A549 (cell line): ENCODE data around the gene TPH1. TPM values are rescaled to one million over a fixed set of nuclear protein-coding genes. Genes with fewer than 3 reads are reported as not detected.
A peak's percentile ranks its signal among the peaks of the same experiment; 100 is the strongest.

Source experiments
- ATAC-seq, 2 experiments: fragments of 200-7000 bp in 1 of 2; fragments of >200 bp in 1 of 2; cut with Nextera tagmentation in 1 of 2; cut with Tn5 transposase in 1 of 2; 3 replicates each; pipeline versions ENCODE4 v1.8.0 to v1.9.1; 2018 to 2020; ENCODE audit warnings: mild to moderate bottlenecking in 1 of 2, moderate library complexity in 1 of 2
- CTCF ChIA-PET: fragments of 300-600 bp; sonication (Branson Sonifier 250); formaldehyde crosslinking; extraction: SDS; loops from one replicate; lab custom pipeline; 2021; ENCODE audit warnings: antibody characterized with exemption, inconsistent platforms; lab: Yijun Ruan, JAX
- POLR2A ChIA-PET: fragments of 350-600 bp; formaldehyde crosslinking; extraction: SDS; loops from one replicate; lab custom pipeline; 2021; ENCODE audit warnings: antibody characterized with exemption, inconsistent platforms; lab: Yijun Ruan, JAX
- DNase-seq, 2 experiments: peaks; one replicate each; pipeline versions ENCODE4 v3.0.0 to v3.0.0-alpha.2; 2011 to 2016; ENCODE audit warnings: low read depth in 1 of 2, low spot score in 1 of 2
- FAIRE-seq: peaks from 2 replicates; lab custom pipeline; 2011; peaks lifted over from hg19 to GRCh38; lab: Jason Lieb, UNC
- H3K27ac ChIP-seq, 2 experiments: fragments of >200 bp; sonication (Bioruptor Twin); formaldehyde crosslinking; 3 replicates each; pipeline ENCODE4 v1.5.1; 2016 to 2017
- H3K4me1 ChIP-seq: fragments of >200 bp; sonication (Bioruptor Twin); formaldehyde crosslinking; 3 replicates; pipeline ENCODE4 v1.6.1; 2016
- H3K4me2 ChIP-seq: fragments of >200 bp; sonication (Bioruptor Twin); formaldehyde crosslinking; 3 replicates; pipeline ENCODE4 v1.6.1; 2016
- H3K4me3 ChIP-seq: fragments of >200 bp; sonication (Bioruptor Twin); formaldehyde crosslinking; 3 replicates; pipeline ENCODE4 v1.5.1; 2016
- H3K9me3 ChIP-seq: fragments of >200 bp; sonication (Bioruptor Twin); formaldehyde crosslinking; 3 replicates; pipeline ENCODE4 v1.6.1; 2016
- BHLHE40 ChIP-seq: IDR thresholded peaks from 2 replicates; pipeline ENCODE4 v1.6.1; 2012; ENCODE audit warnings: low read depth, low read length, inconsistent platforms
- CBX8 ChIP-seq: fragments of 200-600 bp; sonication (generic); IDR thresholded peaks from 2 replicates; pipeline ENCODE4 v1.6.1; 2016
- CTCF ChIP-seq: fragments of >200 bp; sonication (Bioruptor Twin); formaldehyde crosslinking; IDR thresholded peaks from 3 replicates; pipeline ENCODE4 v1.5.1; 2016
- EP300 ChIP-seq, 2 experiments: fragments of >200 bp; sonication (Bioruptor Twin); formaldehyde crosslinking; IDR thresholded peaks; 2 replicates in 1 of 2; 3 replicates in 1 of 2; pipeline ENCODE4 v1.6.1; 2016 to 2017
- ESRRA ChIP-seq: fragments of 150-350 bp; IDR thresholded peaks from 2 replicates; pipeline ENCODE4 v1.6.1; 2014; ENCODE audit warnings: mild to moderate bottlenecking, low read length, borderline replicate concordance
- FOXS1 ChIP-seq: fragments of 250-450 bp; sonication (Bioruptor Pico); IDR thresholded peaks from 2 replicates; pipeline ENCODE4 v1.5.0; 2020; ENCODE audit warnings: mild to moderate bottlenecking, moderate library complexity
- HDAC2 ChIP-seq: fragments of 200-600 bp; sonication (generic); IDR thresholded peaks from 2 replicates; pipeline ENCODE4 v1.6.1; 2016
- HOXB5 ChIP-seq: fragments of 250-450 bp; sonication (Bioruptor Pico); IDR thresholded peaks from 2 replicates; pipeline ENCODE4 v1.5.0; 2020; ENCODE audit warnings: mild to moderate bottlenecking, moderate library complexity
- JUNB ChIP-seq: fragments of >200 bp; sonication (Bioruptor Twin); formaldehyde crosslinking; IDR thresholded peaks from 2 replicates; pipeline ENCODE4 v1.6.1; 2016
- KDM1A ChIP-seq: fragments of 200-600 bp; sonication (generic); IDR thresholded peaks from 2 replicates; pipeline ENCODE4 v1.6.1; 2016; ENCODE audit warnings: low read depth, mild to moderate bottlenecking
- KDM5A ChIP-seq: fragments of 200-600 bp; sonication (generic); IDR thresholded peaks from 2 replicates; pipeline ENCODE4 v1.6.1; 2016; ENCODE audit warnings: antibody characterized with exemption, mild to moderate bottlenecking
- MAFK ChIP-seq: fragments of 450-650 bp; IDR thresholded peaks from 2 replicates; pipeline ENCODE4 v1.6.1; 2014; ENCODE audit not compliant: partially characterized antibody
- MAZ ChIP-seq: fragments of 150-350 bp; IDR thresholded peaks from 2 replicates; pipeline ENCODE4 v1.6.1; 2014; ENCODE audit warnings: antibody characterized with exemption, low read depth, low read length, borderline replicate concordance
- MYC ChIP-seq: IDR thresholded peaks from 2 replicates; pipeline ENCODE4 v1.6.1; 2012; ENCODE audit warnings: mild to moderate bottlenecking, inconsistent platforms, low read length, improper control_type of control experiment, borderline replicate concordance
- NFE2L2 ChIP-seq: fragments of 150-350 bp; conservative IDR thresholded peaks from 2 replicates; pipeline ENCODE4 v1.6.1; 2014; ENCODE audit warnings: low read length
- NPAS2 ChIP-seq: fragments of 250-450 bp; sonication (Bioruptor Pico); IDR thresholded peaks from 2 replicates; pipeline ENCODE4 v1.8.0; 2022; ENCODE audit warnings: mild to moderate bottlenecking, moderate library complexity, borderline replicate concordance
- PHF8 ChIP-seq: fragments of 200-600 bp; sonication (generic); IDR thresholded peaks from 2 replicates; pipeline ENCODE4 v1.6.1; 2016; ENCODE audit warnings: low read depth, mild to moderate bottlenecking, antibody characterized with exemption, moderate library complexity, borderline replicate concordance
- RCOR1 ChIP-seq: fragments of 150-350 bp; IDR thresholded peaks from 2 replicates; pipeline ENCODE4 v1.6.1; 2014; ENCODE audit warnings: antibody characterized with exemption, low read length, low read depth
- RFX5 ChIP-seq: fragments of 450-650 bp; IDR thresholded peaks from 2 replicates; pipeline ENCODE4 v1.7.1; 2014; ENCODE audit warnings: antibody characterized with exemption, mild to moderate bottlenecking, moderate library complexity
- RNF2 ChIP-seq: fragments of 200-600 bp; sonication (generic); IDR thresholded peaks from 2 replicates; pipeline ENCODE4 v1.6.1; 2016; ENCODE audit warnings: low read depth, mild to moderate bottlenecking, antibody characterized with exemption, moderate library complexity, borderline replicate concordance
- SMC3 ChIP-seq: fragments of >200 bp; sonication (Bioruptor Twin); formaldehyde crosslinking; IDR thresholded peaks from 3 replicates; pipeline ENCODE4 v1.6.1; 2018; ENCODE audit warnings: inconsistent platforms
- WGBS: methylation state at CpG from one replicate; pipeline ENCODE4 v1.1.6; 2017; ENCODE audit errors: missing lambda C conversion rate; 5-methylcytosine and 5-hydroxymethylcytosine counted together
- polyA plus RNA-seq, 4 experiments: library from polyadenylated mRNA; depleted of rRNA in 3 of 4; stranded (reverse); fragments of >200 nt; fragmentation: RNase III in 1 of 4; extraction: RNeasy Plus Mini Kit Qiagen cat#74134 plus additional on column Dnase treatment in 1 of 4; gene quantifications; 2 replicates in 3 of 4; 3 replicates in 1 of 4; pipeline ENCODE4 v1.2.3, GENCODE V29; 2011 to 2017
- TF ChIP-seq, protein P1 (sequence below): IDR thresholded peaks from 2 replicates; pipeline ENCODE4 v1.6.1; 2012

Gene TPH1
- polyA plus RNA-seq, 2 of the 4 experiments (the other 2 are of a cell fraction), result 0.09 to 0.34 TPM

DNA sequence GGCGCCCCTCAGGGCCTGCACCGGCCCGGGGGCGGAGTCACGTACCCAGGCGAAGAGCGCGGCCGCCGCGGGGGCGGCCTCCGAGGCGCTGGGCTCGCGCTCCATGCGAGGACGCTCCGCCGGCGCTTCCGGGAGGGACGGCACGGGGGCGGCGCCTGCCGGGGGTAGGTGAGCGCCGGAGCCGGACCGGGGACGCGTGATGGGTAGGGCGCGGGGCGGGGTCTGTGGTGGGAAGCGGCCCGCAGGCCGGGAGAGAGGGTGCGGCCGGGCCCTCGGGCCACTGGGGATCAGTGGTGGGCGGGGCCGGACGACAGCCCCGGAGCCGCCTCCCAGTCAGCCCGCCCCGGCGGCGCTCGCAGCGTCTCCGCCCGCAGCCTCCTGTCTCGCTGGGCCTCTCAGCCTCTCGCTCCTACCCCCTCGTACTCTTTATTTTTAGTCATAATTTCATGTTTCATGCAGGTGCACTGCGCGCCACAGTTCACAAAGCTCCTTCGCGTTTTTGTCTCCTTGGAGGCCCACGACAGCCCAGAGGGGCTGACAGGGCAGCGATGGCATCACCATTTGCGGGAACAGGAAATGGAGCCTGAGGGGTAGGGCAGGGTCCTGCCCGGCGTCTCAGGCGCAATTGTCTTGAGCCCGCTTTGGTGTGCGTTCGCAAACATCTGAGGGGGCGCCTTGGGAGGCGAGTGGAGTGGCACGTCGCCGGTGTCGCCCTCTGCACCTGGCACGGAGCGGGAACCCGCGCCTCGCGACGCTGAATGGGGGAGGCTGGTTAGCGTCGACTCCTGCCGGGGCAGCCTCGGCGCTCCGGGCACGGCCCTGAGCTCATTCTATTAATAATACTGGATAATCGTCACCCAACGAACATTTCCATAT, 32.9 kb downstream of the TPH1 start, which contains the start of gene SERGEF (continued):
- no peak for TF ChIP-seq MYC
- TF ChIP-seq KDM5A, result no peak
- no peak for TF ChIP-seq FOXS1
- peak; percentile 59; the same call in 1 of the 2 replicates for TF ChIP-seq HDAC2

DNA sequence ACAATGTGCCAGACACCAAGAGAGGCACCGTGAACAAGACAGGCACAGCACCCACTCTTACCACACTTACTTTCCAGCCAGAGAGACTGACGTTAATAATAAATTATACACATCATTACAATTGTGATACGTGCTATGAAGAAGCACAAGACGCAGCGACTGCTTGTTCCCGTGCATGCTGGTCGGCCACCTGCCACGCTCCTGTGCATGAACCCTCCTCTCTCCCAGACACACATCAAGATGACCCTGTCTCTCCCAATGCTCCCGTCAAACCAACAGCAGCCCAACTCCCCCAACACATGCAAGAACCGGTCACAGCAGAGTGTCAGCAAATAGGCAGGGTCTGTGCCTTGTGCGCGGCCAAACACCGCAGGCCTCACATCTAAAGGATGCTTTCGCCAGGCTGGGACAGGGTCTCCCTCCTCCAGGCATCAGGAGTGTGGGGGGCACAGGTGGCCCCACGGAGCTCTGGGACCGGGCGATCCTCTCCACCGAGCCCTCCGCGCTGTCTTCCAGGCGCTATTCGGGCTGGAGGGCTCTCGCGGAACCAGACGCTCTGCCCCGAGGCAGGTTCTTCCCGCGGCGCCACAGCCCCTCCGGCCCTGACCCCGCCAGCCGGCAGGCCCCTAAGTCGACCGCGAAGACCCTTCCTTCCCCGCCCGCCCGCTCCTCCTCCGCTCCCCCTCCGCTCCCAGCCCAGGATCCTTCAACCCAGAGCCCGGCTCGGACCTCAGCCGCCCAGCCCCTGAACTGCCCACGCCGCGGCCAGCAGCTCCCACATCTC, 33.8 kb downstream of the TPH1 start:
- no peak for TF ChIP-seq RCOR1
- TF ChIP-seq PHF8, result peak; percentile 47; the same call in 1 of the 2 replicates
- Histone ChIP-seq H3K27ac (peak overlapping the region; percentile 87 to 91), H3K9me3 (no peaks in the 10 kb centered on the region), H3K4me3 (peak overlapping the region; percentile 83), H3K4me1 (peaks cover 11% of the 10 kb centered on the region; the same call in 2 of the 3 replicates), H3K4me2 (peak overlapping the region; percentile 98)
- WGBS, result 40% methylated on average over 30 of the region's 46 CpGs
- CTCF ChIA-PET, result interaction anchor here (1.2 to 1.4 kb wide), 2 partner anchors 10 to 281 kb away, joined by 4 to 6 read pairs; no protein-coding TSS in a partner anchor
- ATAC-seq (peak; percentile 14 to 21; a peak in 5 of 6 replicates), DNase-seq (peak; percentile 18 to 20), FAIRE-seq (no peak)
- POLR2A ChIA-PET, result interaction anchor here (0.6 kb wide), 1 partner anchor 304 kb away, joined by 4 read pairs; no protein-coding TSS in a partner anchor

GRCh38 chr11:18011633-18012032, 34.4 kb downstream of the TPH1 start:
- CTCF ChIA-PET, result interaction anchor here (1.2 kb wide), 1 partner anchor 9 kb away, joined by 4 read pairs; no protein-coding TSS in a partner anchor
- FAIRE-seq, result no peak

DNA sequence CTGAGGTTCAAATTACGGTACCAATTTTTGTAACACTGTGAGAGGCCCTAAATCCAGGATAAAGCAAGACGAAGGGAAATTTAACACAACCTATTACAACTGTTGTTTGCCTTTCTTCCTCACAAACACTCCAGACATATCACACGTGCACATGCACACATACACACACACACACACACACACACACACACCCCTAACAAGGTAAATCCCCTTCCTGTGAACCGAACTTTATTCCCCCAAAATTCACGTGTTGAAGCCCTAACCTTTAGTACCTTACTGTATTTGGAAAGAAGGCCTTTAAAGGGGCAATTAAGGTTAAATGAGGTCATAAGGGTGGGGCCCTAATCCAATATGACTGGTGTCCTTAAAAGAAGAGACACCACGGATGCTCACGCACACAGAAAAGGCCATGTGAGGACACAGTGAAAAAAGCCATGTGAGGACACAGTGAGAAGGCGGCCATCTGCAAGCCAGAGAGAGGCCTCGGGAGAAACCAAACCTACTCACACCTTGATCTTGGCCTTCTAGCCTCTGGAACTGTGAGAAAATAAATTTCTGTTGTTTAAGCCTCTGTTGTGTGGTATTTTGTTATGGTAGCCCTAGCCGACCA, 35.0 kb downstream of the TPH1 start:
- no peak overlapping the region for H3K4me3 ChIP-seq
- no peak for FAIRE-seq
- no peak for TF ChIP-seq NPAS2 (CRISPR knock-in tag)
- TF ChIP-seq RFX5, result no peak
- no peak for TF ChIP-seq CTCF
- no peak for TF ChIP-seq RNF2
- no peak for TF ChIP-seq JUNB
- no peak for TF ChIP-seq KDM1A
- TF ChIP-seq HOXB5, result no peak
- TF ChIP-seq MAFK, result no peak
- no peak for TF ChIP-seq CBX8
- TF ChIP-seq, all 56 proteins: peak for 0
- ATAC-seq (no peak), DNase-seq (no peak)
- Histone ChIP-seq H3K4me1 (peaks cover 11% of the 10 kb centered on the region; the same call in 2 of the 3 replicates), H3K4me2 (peak overlapping the region; percentile 98; the same call in 1 of the 3 replicates), H3K27ac (no peak overlapping the region), H3K9me3 (no peaks in the 10 kb centered on the region)
- WGBS, result 94% methylated on average over 10 of the region's 10 CpGs
- ChIA-PET POLR2A (no interaction called here), CTCF (interaction anchor here (2.0 kb wide), 1 partner anchor 17 kb away, joined by 6 read pairs; no protein-coding TSS in a partner anchor)

More at GRCh38 chr11:18011633-18012032, 34.4 kb downstream of the TPH1 start:
- no peak for ATAC-seq
- POLR2A ChIA-PET, result no interaction called here
- WGBS, result 91% methylated on average over 8 of the region's 8 CpGs
- Histone ChIP-seq H3K4me2 (peak overlapping the region; percentile 98), H3K27ac (no peak overlapping the region), H3K9me3 (no peaks in the 10 kb centered on the region)
- DNase-seq, result no peak
- TF ChIP-seq MAFK (no peak), MAZ (no peak), KDM1A (no peak), SMC3 (no peak), HOXB5 (no peak), CBX8 (no peak), BHLHE40 (no peak), NPAS2 (CRISPR knock-in tag) (no peak), FOXS1 (no peak), ESRRA (no peak), NFE2L2 (no peak), KDM5A (no peak), EP300 (IDR thresholded peaks at IDR 0.05) (no peak)
- TF ChIP-seq, protein P1, sequence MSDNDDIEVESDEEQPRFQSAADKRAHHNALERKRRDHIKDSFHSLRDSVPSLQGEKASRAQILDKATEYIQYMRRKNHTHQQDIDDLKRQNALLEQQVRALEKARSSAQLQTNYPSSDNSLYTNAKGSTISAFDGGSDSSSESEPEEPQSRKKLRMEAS, result no peak
- TF ChIP-seq, all 56 proteins: peak for 0
- H3K4me3 ChIP-seq, result peak overlapping the region; percentile 83; the same call in 1 of the 3 replicates
- peaks cover 11% of the 10 kb centered on the region; the same call in 2 of the 3 replicates for H3K4me1 ChIP-seq
